ENCODE measurements around the gene PLCG2.

The PLCG2 gene
- long read RNA-seq, full-length matches to known transcripts: 149 of 310 reads
- long read RNA-seq, partial matches to known transcripts: 92 of 310 reads
- long read RNA-seq, other reads (novel, unspliced or antisense): 69 of 310 reads

DNA sequence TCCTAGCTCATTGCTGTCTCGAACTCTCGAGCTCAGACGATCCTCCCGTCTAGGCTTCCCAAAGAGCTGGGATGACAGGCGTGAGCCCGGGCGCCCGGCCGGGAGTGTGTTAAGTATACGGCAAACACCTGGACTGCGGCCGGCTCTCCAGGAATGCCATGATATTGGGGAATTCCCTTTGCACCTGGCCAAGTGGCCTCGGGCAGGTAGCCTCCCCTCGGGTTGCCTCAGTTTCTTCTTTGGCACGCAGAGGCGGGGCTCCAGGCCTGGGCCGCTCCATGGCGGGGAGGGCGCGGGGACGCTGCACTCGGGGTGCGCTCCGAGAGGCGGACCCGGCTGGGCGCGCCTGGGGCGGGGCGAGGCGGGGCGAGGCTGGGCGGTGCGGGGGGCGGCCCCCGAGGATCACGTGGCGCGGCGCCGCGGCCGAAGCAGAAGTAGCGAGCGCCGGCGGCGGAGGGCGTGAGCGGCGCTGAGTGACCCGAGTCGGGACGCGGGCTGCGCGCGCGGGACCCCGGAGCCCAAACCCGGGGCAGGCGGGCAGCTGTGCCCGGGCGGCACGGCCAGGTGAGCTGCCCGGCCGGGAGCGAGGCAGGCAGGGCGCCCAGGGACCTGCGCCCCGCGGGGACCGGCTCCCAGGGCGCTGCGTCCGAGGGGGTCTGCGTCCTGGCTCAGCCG lies at the start of gene PLCG2:
TSS of gene PLCG2 (plus strand) at position 431 of the 675 bp plus-strand sequence. CDS start 6,699 bp downstream, outside the sequence.
- H3K27me3 ChIP-seq (ENCODE audit: insufficient read depth, poor library complexity, severe bottlenecking): no peaks in the 10 kb centered on the region
- peak within 1 kb of the TSS; percentile 64 for H3K4me3 ChIP-seq (replicated peaks; ENCODE audit: insufficient read depth, low read length)
- H3K27ac ChIP-seq (replicated peaks): peak within 1 kb of the TSS; percentile 73
- no peak for TF ChIP-seq CTCF (IDR thresholded peaks at IDR 0.05; ENCODE audit: insufficient read depth, low read length)
- no peak for TF ChIP-seq REST (IDR thresholded peaks at IDR 0.05; ENCODE audit: insufficient replicate concordance, low read depth)
- no peak for TF ChIP-seq POLR2AphosphoS5 (IDR thresholded peaks at IDR 0.05; ENCODE audit: low read depth)
- no peak for TF ChIP-seq SPI1 (IDR thresholded peaks at IDR 0.05; ENCODE audit: borderline replicate concordance, low read depth)
- TF ChIP-seq GABPA (IDR thresholded peaks at IDR 0.05; ENCODE audit: low read depth): no peak
- DNase-seq (ENCODE audit: low read depth in 1 of 2, low spot score in 1 of 2): peak in 1 of 2 experiments; percentile 59

DNA sequence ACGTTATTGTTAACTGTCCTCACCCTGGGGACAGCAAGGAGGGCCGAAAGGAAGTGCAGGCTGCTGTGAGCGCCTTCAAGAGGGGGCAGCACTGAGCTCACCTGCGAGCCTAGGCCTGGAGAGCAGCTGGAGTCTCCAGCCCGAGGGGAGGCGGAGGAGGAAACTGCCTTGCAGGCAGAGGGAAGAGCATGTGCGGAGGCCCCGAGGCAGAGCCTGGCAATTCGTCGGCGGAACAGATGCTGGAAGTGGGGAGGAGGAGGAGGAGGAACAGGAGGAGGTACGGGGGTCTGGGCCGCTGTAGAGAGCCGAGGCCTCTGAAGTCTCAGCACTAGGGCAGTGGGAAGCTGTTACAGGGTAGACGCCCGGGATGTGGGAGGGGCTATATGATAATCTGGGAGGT lies 49.6 kb upstream of the PLCG2 start:
- no peaks in the 10 kb centered on the region for H3K27me3 ChIP-seq (ENCODE audit: insufficient read depth, poor library complexity, severe bottlenecking)
- H3K4me3 ChIP-seq (replicated peaks; ENCODE audit: insufficient read depth, low read length): no peak overlapping the region
- no peak for DNase-seq (ENCODE audit: low read depth in 1 of 2, low spot score in 1 of 2)
- no peak overlapping the region for H3K27ac ChIP-seq (replicated peaks)
- TF ChIP-seq POLR2AphosphoS5 (IDR thresholded peaks at IDR 0.05; ENCODE audit: low read depth): no peak

DNA sequence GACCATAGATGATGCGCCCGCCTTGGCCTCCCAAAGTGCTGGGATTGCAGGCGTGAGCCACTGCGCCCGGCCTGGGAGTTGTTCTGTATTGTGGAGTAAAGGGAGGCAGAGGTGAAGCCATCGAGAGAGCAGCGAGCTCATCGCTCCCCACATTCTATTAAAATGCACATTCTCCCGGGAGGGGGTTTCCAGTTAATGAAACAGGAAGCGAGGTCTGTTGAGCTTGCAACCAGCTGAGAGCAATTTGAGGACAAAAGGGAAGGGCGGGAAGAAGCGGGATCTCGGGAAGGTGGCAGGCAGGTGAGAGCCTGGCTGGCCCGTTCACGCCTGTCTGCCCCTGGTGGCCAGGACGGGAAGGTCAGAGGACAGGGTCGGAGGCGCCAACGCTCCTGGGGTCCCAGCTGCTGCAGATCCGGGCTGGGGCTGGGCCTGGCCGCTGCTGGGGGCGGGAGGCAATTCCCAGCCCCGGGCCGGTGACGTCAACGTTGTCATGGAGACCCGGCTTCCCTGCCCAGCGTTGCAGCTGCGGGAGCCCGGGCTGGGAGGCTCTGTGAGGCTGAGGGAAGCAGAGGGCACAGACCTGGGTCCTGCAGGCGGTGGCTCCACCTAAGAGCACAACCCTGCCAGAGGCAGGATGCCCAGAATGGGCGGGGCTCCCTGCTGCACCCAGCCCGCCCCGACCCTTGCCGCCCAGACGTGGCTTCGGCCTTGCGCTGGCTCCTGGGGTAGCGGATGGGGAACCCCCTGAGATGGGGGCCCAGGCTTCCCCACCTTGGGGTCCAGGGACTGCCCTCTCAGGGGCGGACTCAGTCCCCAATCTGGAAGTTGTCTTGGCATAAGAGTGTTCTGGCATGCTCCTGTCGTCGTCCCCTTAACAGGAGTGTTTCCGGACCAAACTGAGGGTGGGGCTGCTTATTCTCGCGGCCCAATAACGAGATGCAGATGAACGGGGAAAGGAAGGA lies 48.7 kb upstream of the PLCG2 start:
- no peaks in the 10 kb centered on the region for H3K27me3 ChIP-seq (ENCODE audit: insufficient read depth, poor library complexity, severe bottlenecking)
- no peak for DNase-seq (ENCODE audit: low read depth in 1 of 2, low spot score in 1 of 2)
- TF ChIP-seq REST (IDR thresholded peaks at IDR 0.05; ENCODE audit: insufficient replicate concordance, low read depth): no peak
- H3K27ac ChIP-seq (replicated peaks): no peak overlapping the region
- no peak overlapping the region for H3K4me3 ChIP-seq (replicated peaks; ENCODE audit: insufficient read depth, low read length)

DNA sequence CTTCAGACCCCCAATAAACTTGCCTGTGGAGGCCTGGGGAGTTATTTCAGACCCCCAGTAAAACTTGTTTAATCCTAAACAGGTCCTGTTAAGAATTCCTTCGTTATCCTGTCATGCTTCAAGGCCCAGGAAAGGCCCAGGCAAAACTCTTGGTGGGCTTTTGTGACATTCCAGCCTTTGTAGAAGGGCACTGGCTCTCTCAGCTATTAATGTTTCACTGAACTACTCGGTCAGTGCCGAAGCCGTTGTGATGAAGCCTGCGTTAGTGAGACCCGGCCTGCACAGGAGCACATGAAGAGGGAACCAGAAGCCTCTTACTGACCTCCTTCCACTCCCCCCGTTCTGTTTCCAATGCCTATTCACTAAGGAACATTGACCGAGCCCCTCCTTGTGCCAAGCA lies 47.4 kb upstream of the PLCG2 start:
- H3K27ac ChIP-seq (replicated peaks): no peak overlapping the region
- no peak for TF ChIP-seq SPI1 (IDR thresholded peaks at IDR 0.05; ENCODE audit: borderline replicate concordance, low read depth)
- no peak for TF ChIP-seq REST (IDR thresholded peaks at IDR 0.05; ENCODE audit: insufficient replicate concordance, low read depth)
- TF ChIP-seq GABPA (IDR thresholded peaks at IDR 0.05; ENCODE audit: low read depth): no peak
- TF ChIP-seq POLR2AphosphoS5 (IDR thresholded peaks at IDR 0.05; ENCODE audit: low read depth): no peak
- no peak for TF ChIP-seq CTCF (IDR thresholded peaks at IDR 0.05; ENCODE audit: insufficient read depth, low read length)
- no peak overlapping the region for H3K4me3 ChIP-seq (replicated peaks; ENCODE audit: insufficient read depth, low read length)
- no peaks in the 10 kb centered on the region for H3K27me3 ChIP-seq (ENCODE audit: insufficient read depth, poor library complexity, severe bottlenecking)
- no peak for DNase-seq (ENCODE audit: low read depth in 1 of 2, low spot score in 1 of 2)
